ENCODE measurements around the gene METTL4.
"Not testable (repeated sequence)": the region's sequence is repeated elsewhere in the genome, so short reads cannot be mapped to it uniquely, and the experiment has no call there.

The METTL4 gene

DNA sequence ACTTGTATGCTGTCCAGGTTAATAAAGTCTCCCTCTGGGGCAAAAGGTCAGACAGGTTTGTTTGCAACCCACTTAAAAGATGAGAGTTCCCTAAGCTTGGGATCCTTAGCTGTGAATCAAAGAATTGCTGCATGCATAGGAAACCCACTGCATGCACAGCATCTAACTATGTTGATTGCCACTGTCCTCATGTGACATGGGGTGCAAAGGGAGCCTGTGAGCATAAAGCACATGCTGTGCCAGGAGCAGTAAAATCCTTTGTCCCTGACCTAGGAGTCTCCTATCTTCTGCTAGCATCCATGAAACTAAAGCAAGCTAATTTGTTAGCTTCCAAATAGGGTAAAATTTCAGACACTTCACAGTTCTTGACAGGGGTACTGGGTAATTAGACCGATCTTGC lies 13.8 kb downstream of the METTL4 start:
- no peak for DNase-seq

DNA sequence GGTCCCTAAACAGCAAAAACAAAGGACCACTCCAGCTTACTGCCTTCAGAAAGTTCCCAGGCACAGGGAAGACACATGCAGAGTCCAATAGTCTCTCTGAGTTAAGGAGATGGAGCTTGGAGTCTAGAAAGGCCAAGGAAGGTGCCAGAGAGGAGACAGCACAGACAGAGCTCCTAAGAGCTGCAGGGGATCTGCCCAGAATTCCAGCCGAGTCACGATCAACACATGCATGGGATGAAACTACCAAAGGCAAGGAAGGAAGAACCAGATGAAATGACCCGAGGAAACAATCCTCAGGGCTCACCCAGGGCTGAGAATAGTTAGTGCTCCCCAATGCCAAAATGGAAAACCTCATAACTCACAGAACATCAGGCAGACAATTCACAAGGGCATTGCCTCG lies 15.4 kb downstream of the METTL4 start:
- DNase-seq: no peak

DNA sequence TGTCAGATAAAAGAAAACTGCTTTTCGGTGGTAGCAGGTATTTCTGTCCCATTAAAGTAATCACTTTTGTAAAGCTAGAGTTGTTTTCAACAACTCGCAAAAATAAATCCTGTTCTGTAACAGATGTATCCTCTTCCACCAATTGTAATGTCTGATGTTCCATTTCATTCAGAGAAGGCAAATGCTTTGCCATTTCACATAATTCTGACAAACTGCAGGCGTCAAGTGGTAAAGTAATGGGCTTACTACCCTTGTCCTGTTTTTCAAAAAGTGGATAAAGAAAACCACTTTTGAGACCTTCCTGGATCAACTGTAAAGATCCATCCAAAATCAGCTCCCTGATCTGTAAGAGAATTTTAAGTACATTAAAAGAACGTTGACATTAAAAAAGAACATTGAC lies 16.6 kb downstream of the METTL4 start:
- no peak for DNase-seq

DNA sequence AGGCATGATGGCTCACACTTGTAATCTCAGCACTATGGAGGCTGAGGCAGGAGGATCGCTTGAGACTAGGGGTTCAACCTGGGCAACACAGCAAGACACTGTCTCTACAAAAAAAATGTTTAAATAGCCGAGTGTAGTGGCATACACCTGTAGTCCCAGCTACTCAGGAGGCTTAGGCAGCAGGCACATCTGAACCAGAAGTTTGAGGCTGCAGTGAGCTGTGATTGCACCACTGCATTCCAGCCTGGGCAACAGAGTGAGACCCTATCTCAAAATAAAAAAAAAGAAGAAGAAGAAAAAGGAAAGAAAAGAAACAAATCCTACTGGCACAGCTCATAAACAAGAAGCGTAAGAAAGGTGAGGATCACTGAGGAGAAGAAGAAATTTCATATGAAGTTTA lies 19.9 kb downstream of the METTL4 start:
- DNase-seq: no peak

DNA sequence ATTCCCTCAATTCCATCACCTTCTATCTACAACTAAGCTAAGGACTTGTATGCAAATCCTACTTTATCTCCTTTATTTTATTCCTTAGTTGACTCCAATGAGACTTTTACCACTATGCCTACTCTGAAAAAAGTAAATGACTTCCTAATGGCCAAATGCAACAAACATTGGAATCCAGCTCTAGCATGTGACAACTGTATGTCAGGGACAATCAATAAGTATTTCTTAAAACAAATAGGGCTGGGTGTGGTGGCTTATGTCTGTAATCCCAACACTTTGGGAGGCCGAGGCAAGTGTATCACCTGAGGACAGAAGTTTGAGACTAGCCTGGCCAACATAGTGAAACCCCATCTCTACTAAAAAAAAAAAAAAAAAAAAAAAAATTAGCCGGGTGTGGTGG lies 21.8 kb downstream of the METTL4 start:
- no peak for DNase-seq

DNA sequence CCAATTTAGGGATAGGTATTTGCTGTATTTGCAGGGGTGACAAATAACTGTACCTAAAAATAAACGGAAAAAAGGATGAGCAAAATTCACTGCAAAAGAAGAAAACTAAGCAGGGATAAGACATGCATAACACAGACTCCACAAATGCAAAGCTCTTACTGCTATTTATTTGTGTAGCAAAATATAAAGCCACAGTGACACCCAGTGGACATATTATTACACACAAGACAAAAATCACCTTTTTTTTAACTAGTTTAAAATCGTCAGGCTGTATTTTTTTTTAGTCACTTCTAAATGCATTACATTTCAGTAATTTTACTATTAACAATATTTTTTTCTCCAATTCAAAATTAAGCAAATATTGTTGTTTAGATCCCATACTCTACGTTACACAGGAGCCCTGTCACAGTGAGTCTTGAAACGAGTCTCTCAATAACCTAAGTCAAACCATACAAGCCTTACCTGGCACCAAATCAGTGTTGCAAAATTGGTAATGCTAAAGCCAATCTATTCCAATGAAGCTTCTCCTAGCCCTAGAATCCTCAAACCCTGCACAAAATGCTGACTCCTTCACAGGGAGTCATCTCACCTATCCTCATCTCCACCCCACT lies 23.7 kb downstream of the METTL4 start:
- DNase-seq: no peak

DNA sequence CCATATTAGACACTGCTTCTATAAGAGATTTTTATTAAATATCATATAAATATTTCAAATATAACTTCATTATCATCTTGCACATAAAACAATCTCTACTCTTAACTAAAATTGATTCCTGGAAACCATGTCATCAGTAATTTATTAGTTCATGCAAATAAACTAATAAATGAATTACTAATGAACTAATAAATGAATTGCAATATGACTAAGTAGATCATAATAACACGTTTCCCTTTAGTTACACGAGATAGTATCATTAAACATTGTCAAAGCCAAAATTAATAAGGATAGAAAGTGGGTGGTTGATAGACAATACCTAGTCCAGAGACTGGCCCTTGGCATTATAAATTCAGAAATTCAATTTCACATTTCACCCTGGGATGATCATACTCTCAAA lies 26.1 kb downstream of the METTL4 start:
- no peak for DNase-seq

DNA sequence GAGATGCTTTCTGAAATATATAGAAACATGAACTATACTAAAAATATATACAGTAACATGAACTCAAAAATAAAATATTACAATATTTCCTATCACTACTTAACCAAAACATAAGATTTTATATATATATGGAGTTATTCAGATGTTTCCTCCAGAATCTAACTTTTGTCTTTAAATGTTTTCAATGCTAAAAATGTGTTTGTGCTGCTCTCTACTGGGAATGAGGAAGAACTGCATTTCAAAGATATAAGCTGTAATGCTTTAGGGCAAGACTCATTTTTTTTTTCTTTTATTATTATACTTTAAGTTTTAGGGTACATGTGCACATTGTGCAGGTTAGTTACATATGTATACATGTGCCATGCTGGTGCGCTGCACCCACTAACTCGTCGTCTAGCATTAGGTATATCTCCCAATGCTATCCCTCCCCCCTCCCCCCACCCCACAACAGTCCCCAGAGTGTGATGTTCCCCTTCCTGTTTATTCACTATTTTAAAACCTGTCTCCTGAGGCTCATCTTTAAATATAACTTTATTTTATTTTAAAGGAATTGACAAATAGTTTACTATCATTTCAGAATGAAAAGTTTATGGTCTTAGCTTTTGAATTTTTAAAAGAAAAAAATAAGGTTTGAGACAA lies 29.3 kb downstream of the METTL4 start:
- not testable (repeated sequence) for DNase-seq

DNA sequence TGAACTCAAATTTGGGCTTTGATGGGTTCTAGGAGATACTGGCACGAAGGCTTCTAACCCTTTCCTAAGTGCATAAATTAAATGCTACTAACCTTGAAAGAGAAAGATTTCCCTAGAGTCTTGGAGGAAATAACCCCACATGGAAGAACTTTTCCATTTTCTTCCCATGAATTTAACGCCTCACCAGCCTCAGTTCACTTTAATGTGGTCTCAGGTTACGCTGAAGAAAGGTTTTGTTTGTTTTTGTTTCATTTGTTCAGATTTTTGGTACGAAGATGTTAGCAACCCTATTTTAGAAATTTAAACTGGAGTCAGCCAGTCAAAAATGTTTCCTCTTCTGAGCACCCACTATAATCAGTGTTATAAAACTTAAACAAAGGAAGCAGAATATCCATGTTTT lies 30.7 kb downstream of the METTL4 start:
- no peak for DNase-seq

DNA sequence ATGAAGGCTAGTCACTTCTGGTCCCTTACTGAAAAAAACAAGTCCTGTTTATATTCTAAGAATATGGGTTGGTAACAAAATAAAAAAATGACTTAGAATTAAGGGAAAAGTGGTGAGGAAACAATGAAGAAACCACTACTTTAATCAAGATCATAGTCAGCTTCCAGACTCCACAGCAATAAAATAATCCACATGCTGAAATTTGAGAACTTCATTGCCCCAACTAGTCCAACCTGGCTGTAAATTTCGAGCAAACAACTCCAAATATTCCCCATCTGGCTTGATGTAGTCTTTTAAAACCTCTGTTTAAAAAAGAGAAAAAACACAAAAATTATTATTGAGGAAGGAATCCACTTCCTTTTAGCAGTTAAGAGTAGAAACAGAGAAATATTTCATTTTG lies 32.5 kb downstream of the METTL4 start:
- no peak for DNase-seq

DNA sequence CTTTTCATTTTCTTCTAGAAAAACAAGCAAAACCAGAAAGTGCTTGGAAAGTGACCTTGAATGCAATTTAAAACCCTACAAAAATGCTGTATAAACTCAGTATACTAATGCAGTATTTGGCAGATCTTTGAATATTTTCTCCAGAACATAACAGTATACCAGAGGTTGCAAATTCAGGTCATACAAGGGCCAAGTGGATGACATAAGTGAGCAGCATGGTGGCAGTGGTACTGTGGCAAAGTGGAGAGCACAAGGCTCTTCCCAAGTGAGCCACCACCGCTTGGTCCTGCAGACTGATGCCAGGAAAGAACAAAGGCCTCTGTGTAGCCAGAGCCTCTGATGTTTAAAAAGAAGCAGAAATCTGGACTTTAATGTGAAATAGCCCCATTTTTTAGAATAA lies 33.1 kb downstream of the METTL4 start:
- no peak for DNase-seq

DNA sequence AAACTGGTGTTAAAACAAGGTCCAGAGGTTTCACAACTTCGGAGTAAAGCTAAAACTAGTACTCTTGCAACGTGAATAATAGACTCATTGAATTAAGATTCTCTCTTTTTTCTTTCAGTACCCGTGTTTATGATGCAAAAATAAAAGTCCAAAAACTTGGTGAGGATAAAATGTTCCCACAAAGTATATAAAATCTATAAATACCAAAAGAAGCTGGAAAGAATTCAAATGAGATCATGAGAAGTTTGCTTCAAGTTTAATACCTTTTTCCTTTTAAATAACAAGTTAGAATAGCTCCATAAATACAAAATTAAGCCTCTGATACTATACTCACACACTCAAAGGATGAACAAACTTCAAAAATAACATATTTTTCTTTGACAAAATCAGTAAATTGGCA lies 34.0 kb downstream of the METTL4 start:
- DNase-seq: no peak

DNA sequence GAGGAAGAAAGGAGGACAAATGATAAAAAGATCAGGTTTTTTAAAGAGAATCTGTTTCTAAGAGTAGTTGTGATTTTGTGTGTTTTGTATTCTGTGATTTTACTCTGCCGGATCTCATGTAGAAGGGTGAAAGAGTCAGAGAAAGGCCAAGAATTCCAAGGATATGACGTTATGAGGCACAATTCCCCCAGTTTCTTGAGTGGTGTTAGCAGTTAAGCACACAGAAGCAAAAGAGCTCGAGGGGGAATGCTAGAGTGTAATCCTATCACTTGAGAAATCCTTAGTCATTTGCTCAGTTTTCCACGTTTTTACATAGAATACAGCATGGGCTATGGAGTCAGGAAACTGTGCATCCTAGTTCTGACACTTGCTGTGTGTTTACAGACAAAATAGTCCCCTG lies 34.8 kb downstream of the METTL4 start:
- no peak for DNase-seq

DNA sequence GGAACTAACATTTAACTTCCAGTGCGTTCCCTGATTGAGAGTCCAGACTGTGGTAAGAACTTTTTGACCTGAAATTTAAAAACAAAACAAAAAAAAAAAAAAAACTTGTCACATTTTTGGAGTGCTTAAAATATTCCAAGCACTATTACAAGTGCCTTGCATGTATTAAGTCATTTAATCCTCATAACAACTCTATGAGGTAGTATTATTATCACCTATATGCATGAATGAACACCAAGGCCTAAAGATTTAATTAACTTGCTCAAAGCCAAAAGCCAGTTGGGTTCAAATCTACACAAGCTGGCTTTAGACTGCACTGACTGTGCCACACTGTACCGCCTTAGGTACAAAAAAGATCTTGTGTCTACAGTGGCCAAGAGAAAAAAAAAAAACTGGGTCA lies 35.2 kb downstream of the METTL4 start:
- DNase-seq: no peak

DNA sequence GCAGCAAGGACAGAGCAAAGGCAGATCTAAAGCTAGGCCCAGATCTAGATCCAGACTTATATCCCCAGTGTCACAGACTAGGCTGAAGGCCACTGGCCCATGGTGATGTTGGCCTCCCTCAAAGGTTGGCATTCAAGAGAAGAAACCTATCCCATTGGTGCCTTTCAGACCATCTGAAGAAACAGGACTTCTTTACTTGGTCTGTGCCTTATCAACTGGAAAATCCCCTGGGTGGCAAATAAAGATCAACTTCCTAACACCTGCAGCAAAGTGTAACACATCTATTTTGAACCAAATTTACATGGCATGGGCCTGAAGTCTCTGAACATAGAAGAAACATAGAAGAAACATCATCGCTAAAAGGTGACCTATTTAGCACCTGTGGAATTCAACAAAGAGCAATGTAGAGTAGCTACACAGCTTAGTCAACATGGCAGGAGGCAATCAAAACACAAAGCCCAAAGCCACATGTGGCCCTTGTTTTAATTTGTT lies 35.8 kb downstream of the METTL4 start:
- no peak for DNase-seq

DNA sequence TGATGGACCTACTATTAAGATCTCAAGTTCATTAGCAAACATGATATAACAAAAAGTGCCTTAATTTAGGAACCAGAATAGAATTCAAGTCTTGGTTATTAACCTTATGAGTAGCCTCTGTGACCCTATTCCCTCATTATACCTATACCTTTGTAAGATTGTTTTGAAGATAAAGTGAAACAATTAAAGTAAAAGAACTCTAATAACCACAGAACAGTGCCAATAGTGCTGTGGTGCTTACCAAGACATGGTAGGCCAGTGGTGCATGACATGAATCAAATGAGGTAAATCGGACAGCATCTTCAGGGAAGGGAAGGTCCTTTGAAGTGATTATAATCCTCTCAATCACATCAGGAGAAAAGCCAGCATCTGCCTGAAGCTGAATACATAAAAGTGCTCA lies 36.4 kb downstream of the METTL4 start:
- no peak for DNase-seq

DNA sequence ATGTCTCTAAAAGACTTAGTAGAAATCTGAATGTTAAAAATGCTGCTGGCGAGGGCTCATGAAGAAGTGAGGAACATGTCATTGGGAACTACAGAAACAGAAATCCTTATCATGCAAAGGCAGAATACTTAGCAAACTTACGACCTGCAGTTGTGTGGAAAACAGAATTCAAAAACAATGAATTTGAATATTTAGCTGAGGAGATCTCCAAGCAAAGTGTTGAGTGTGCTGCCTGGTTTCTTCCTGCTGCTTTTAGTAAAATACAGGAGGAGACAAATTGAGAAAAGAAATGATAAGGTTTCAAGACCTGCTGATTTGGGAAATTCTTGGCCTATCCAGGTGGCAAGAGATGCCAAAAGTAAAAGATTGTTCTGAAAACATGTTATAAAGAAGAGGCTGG lies 38.5 kb downstream of the METTL4 start:
- no peak for DNase-seq

DNA sequence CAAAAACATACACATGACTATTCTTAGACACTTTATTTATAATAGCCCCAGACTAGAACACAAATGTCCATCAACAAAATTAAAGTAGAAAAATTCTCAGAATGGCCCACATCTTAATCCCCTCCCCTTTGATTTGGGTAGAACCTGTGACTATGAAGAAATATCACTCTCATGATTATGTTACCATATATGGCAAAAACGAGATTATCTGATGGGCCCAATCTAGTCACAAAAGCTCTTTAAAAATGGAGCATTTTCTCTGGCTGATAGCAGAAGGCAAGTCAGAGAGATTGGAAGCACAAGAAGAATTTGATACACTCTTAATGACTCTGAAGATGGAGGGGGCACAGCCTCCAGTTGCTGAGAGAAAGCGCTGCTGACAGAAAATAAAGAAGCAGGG lies 39.6 kb downstream of the METTL4 start:
- no peak for DNase-seq

DNA sequence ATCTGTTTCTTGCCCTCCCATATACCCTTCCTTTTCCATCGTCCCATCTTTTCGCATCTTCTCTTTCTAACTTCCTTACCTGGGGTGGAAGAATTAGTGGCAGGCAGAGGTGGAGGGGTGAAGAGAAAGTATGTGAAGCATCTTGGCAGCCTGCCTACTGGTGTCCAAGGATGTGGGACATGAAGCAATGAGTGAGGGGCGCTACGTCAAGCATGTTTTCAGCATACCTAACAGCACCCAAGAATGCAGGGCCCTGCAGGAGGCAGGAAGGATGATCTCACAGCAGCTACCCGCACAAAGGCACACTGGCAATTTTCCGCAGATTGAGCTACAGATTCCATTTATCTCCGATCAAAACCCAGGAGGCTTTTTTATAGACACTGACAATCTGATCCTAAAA lies 42.2 kb downstream of the METTL4 start:
- no peak for DNase-seq

DNA sequence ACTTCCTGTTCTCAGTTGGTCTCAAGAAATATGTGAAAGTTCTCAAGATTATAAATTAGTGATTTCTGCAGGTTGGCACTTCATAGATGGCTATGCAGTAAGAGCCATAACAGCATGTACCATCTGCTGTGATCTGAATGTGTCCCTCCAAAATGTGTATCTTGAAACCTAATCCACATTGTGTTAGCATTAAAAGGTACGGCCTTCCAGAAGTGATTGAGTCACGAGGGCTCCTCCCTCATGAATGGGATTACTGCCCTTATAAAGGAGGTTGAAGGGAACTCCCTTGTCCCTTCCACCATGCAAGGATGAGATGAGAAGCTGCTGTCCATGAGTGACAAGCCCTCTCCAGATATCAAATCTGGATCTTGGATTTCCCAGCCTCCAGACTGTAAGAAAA lies 45.0 kb downstream of the METTL4 start:
- no peak for DNase-seq

DNA sequence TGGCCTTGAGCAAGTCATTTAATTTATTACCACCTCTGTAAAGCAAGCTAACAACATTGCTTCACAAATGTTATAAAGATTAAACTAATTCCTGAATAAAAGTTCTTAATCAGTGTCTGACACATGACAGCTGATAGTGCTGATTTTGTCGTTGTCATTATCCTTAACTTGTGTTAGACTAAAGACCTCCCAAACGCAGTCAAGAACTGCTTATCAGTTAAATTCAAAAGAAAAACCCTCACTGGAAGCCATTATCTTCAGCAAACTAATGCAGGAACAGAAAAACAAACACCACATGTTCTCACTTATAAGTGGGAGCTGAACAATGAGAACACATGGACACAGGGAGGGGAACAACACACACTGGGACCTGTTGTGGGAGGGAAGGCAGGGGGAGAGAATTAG lies 46.5 kb downstream of the METTL4 start:
- not testable (repeated sequence) for DNase-seq

DNA sequence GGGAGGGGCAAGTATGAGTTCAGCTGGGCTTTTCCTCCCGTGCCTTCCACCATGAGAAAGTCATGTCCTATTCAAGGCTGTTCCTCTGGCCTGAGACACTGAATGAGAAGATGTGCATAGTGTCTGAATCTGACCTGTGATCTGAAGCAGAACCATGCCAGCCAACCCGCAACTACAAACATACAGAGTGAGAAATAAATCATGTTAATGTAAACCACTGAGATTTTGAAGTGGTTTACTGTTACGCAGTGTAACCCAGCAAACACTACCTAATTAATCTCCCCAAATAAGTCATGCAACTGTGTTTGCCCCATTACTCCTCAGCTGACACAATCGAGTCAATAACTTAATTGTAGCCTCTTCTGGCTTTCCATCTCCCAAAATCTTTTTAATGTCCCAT lies 49.2 kb downstream of the METTL4 start:
- no peak for DNase-seq

DNA sequence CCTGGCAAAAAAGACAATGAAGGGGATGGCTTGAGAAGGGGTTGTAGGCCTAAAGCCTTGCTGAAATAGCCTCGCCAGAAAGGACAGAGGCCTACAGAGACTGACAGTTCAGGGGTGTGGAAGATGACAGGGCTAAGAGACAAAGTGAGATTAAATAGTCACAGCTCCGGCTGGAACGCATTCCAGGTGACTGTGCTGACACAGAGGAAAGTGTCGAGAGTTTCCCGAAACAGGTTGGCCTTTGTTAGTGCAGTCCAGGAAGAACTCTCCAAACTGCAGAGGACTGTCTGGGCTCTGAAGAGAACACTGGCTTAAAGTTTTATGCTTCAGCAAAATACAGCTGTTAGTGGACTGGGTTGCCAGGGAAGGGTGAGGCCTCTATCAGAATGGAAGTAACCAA lies 52.8 kb downstream of the METTL4 start:
- no peak for DNase-seq

DNA sequence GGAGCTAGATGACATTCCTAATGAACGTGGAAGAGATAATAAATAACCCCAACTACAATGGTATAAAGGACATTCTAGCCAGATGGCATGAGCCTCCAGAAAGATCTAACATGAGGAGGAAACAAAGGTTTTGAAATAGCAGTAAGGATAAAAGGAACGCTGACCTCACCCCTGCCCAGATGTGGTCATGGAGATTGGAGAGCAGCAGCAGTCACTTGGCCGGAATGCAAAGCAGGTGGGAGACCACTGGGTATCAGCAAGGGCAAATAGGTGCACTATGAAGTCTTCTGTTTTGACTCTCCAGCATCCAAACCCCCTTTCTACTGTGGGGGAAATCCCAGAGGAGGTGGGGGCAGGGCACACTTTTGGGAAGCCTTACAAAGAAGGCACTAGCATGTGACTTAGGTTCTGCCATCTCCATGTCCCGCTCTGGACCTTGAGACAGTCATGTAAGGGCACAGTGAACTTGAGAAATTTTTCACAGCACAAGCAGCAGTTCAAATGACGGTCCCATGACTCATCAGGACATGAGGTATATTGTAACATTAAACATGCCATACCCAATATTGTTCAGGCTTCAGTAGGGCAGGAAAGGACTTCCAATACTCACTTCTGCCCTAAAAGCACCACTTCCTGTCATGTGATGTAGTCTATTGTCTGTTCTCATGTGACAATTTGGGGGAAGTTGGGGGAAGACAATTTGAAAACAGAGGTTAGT lies 55.2 kb downstream of the METTL4 start:
- DNase-seq: no peak

Data from activated CD4-positive, CD25-positive, alpha-beta regulatory T cell treated with anti-CD3 and anti-CD28 coated beads, Interleukin-2, amount 50 U/mL, for 72 hours (primary cell).